ENCODE data around the gene LCE2C.
"Not testable (repeated sequence)": the region's sequence is repeated elsewhere in the genome, so short reads cannot be mapped to it uniquely, and the experiment has no call there.

DNA sequence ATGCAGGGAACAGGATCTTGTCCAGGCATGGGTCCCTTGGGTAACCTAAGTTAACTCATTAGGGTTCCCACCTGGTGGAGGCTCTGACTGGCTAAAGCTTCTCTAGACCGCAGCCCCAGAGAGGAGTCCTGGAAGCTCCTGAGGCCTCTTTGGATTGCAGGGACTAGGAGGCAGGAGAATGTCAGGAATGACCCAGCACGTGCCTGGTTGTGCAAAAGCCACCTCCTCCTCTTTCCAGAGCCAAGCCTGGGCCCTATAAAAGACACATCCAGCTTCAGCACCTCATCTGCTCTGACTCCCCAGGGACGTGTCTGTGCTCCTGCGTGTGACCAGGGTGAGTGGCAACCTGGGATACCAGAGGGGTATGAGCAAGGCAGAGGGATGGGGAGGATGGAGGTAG is 10.7 kb downstream of the LCE2C start, which contains the start of gene LCE2B:
- TF ChIP-seq, protein P1, sequence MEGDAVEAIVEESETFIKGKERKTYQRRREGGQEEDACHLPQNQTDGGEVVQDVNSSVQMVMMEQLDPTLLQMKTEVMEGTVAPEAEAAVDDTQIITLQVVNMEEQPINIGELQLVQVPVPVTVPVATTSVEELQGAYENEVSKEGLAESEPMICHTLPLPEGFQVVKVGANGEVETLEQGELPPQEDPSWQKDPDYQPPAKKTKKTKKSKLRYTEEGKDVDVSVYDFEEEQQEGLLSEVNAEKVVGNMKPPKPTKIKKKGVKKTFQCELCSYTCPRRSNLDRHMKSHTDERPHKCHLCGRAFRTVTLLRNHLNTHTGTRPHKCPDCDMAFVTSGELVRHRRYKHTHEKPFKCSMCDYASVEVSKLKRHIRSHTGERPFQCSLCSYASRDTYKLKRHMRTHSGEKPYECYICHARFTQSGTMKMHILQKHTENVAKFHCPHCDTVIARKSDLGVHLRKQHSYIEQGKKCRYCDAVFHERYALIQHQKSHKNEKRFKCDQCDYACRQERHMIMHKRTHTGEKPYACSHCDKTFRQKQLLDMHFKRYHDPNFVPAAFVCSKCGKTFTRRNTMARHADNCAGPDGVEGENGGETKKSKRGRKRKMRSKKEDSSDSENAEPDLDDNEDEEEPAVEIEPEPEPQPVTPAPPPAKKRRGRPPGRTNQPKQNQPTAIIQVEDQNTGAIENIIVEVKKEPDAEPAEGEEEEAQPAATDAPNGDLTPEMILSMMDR (conservative IDR thresholded peaks at IDR 0.05; ENCODE audit: low read length) = not testable (repeated sequence)
- TF ChIP-seq EZH2phosphoT487 (IDR thresholded peaks at IDR 0.05; ENCODE audit: borderline replicate concordance) = not testable (repeated sequence)

Measured in Loucy (cell line).